HepG2 (cell line): ENCODE measurements around the gene ORC2. TPM values are rescaled to one million over a fixed set of nuclear protein-coding genes. Genes with fewer than 3 reads are reported as not detected.

Experiments used
- HMG20A ChIP-seq: IDR thresholded peaks from 2 replicates; pipeline ENCODE4 v1.6.1; 2016; ENCODE audit warnings: borderline replicate concordance
- KLF6 ChIP-seq: IDR thresholded peaks from 2 replicates; pipeline ENCODE4 v1.8.0; 2016; ENCODE audit warnings: missing biosample characterization, missing genetic modification reagents
- RXRA ChIP-seq: sonication (generic); formaldehyde crosslinking; IDR thresholded peaks from 2 replicates; pipeline ENCODE4 v1.5.1; 2020; ENCODE audit warnings: missing genetic modification reagents
- ZBTB4 ChIP-seq: sonication (generic); formaldehyde crosslinking; IDR thresholded peaks from 2 replicates; pipeline ENCODE4 v1.4.0; 2020; ENCODE audit warnings: missing genetic modification reagents, mild to moderate bottlenecking, borderline replicate concordance
- ZFP36L1 ChIP-seq: sonication (generic); formaldehyde crosslinking; IDR thresholded peaks from 2 replicates; pipeline ENCODE4 v1.8.0; 2022; ENCODE audit warnings: mild to moderate bottlenecking, missing genetic modification reagents, moderate library complexity
- ZFYVE20 ChIP-seq: sonication (generic); formaldehyde crosslinking; IDR thresholded peaks from 2 replicates; pipeline ENCODE4 v1.8.0; 2023; ENCODE audit warnings: low read depth, mild to moderate bottlenecking, moderate library complexity, missing genetic modification reagents, borderline replicate concordance
- ZMYM2 ChIP-seq: sonication (generic); formaldehyde crosslinking; IDR thresholded peaks from 2 replicates; pipeline ENCODE4 v1.8.0; 2022; ENCODE audit warnings: mild to moderate bottlenecking, missing genetic modification reagents
- ZNF101 ChIP-seq: sonication (generic); formaldehyde crosslinking; IDR thresholded peaks from 2 replicates; pipeline ENCODE4 v1.4.0; 2020; ENCODE audit warnings: mild to moderate bottlenecking, low read depth, missing genetic modification reagents, borderline replicate concordance
- ZNF207 ChIP-seq: fragments of 450-650 bp; IDR thresholded peaks from 2 replicates; pipeline ENCODE4 v1.6.1; 2016; ENCODE audit warnings: antibody characterized with exemption, borderline replicate concordance
- ZNF605 ChIP-seq: sonication (generic); formaldehyde crosslinking; IDR thresholded peaks from 2 replicates; pipeline ENCODE4 v1.8.0; 2022; ENCODE audit warnings: mild to moderate bottlenecking, missing genetic modification reagents
- ZNF768 ChIP-seq: sonication (generic); formaldehyde crosslinking; IDR thresholded peaks from 2 replicates; pipeline ENCODE4 v1.4.0; 2020; ENCODE audit warnings: missing genetic modification reagents
- polyA plus RNA-seq, 8 experiments: library from polyadenylated mRNA; depleted of rRNA in 3 of 8; stranded (reverse) in 7 of 8; unstranded in 1 of 8; fragments of >200 nt; fragmentation: Illumina TruSeq in 4 of 8; extraction: Trizol in 4 of 8; gene quantifications; 2 replicates each; pipeline versions ENCODE4 v1.2.1 to v1.2.3, GENCODE V29; 2011 to 2016; ENCODE audit warnings: low read depth in 4 of 8, missing spikeins in 1 of 8, mixed read lengths in 1 of 8; ENCODE audit not compliant: insufficient read depth in 1 of 8
- total RNA-seq, 5 experiments: library from RNA; depleted of rRNA; stranded (reverse); fragments of >200 nt; fragmentation: Illumina TruSeq; extraction: Trizol; gene quantifications; 2 replicates each; pipeline ENCODE4 v1.2.3, GENCODE V29; 2016; ENCODE audit warnings: low read depth in 1 of 5
- TF ChIP-seq, protein P1 (sequence below): sonication (generic); formaldehyde crosslinking; IDR thresholded peaks from 2 replicates; pipeline ENCODE4 v1.5.0; 2020; ENCODE audit warnings: mild to moderate bottlenecking, missing genetic modification reagents
- TF ChIP-seq, protein P2 (sequence below): sonication (generic); formaldehyde crosslinking; IDR thresholded peaks from 2 replicates; pipeline ENCODE4 v1.8.1; 2023; ENCODE audit warnings: missing genetic modification reagents, mild to moderate bottlenecking, borderline replicate concordance

The ORC2 gene
- total and polyA plus RNA-seq, 2 of the 13 experiments (the other 11 are each of a cell fraction or from before 2014, with no cell fraction given): 19.3 to 73.5 TPM

- TF ChIP-seq ZMYM2 (peak; percentile 57; the same call in 1 of the 2 replicates), ZNF605 (0 out of 2 replicates have a peak, but pooled peaks have one; percentile 25), ZNF207 (no peak), ZNF768 (CRISPR knock-in tag) (no peak), KLF6 (no peak), ZNF101 (CRISPR knock-in tag) (no peak), ZFP36L1 (peak; percentile 57; the same call in 1 of the 2 replicates), HMG20A (CRISPR knock-in tag) (no peak; the same call in 1 of the 2 replicates), ZBTB4 (CRISPR knock-in tag) (0 out of 2 replicates have a peak, but pooled peaks have one; percentile 41), ZFYVE20 (CRISPR knock-in tag) (no peak), RXRA (CRISPR knock-in tag) (peak; percentile 37; the same call in 1 of the 2 replicates)
- TF ChIP-seq, protein P1, sequence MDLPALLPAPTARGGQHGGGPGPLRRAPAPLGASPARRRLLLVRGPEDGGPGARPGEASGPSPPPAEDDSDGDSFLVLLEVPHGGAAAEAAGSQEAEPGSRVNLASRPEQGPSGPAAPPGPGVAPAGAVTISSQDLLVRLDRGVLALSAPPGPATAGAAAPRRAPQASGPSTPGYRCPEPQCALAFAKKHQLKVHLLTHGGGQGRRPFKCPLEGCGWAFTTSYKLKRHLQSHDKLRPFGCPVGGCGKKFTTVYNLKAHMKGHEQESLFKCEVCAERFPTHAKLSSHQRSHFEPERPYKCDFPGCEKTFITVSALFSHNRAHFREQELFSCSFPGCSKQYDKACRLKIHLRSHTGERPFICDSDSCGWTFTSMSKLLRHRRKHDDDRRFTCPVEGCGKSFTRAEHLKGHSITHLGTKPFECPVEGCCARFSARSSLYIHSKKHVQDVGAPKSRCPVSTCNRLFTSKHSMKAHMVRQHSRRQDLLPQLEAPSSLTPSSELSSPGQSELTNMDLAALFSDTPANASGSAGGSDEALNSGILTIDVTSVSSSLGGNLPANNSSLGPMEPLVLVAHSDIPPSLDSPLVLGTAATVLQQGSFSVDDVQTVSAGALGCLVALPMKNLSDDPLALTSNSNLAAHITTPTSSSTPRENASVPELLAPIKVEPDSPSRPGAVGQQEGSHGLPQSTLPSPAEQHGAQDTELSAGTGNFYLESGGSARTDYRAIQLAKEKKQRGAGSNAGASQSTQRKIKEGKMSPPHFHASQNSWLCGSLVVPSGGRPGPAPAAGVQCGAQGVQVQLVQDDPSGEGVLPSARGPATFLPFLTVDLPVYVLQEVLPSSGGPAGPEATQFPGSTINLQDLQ: peak; percentile 78; the same call in 1 of the 2 replicates
- TF ChIP-seq, protein P2, sequence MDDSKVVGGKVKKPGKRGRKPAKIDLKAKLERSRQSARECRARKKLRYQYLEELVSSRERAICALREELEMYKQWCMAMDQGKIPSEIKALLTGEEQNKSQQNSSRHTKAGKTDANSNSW (CRISPR knock-in tag): 0 out of 2 replicates have a peak, but pooled peaks have one; percentile 65
- TF ChIP-seq, all 625 proteins: peak for 82
Measured at GRCh38 chr2:200944467-200945394, 18.7 kb downstream of the ORC2 start (continued).
